ENCODE results near the gene CDIPT.
"Not testable (repeated sequence)": the region's sequence is repeated elsewhere in the genome, so short reads cannot be mapped to it uniquely, and the experiment has no call there.

The CDIPT gene

DNA sequence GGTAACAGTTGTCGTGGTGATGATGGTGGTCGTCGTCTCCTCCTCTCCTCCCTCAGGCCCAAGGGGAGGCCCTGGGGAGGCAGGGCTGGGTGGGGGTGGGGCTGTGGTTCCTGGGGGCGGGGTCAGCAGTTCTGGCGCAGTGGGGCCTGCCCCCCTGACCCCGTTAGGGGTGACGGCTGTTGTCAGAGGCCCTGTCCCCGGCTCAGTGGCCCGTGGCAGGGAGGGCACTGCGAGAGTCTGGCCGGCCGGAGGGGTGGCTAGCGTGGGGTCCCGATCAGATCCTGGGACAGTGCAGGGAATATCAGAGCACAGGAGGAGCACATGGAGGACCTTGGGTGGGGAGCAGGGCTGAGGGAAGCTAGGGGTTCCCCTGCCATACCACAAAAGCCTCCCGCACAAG lies 33.8 kb upstream of the CDIPT start:
- no peak for DNase-seq

DNA sequence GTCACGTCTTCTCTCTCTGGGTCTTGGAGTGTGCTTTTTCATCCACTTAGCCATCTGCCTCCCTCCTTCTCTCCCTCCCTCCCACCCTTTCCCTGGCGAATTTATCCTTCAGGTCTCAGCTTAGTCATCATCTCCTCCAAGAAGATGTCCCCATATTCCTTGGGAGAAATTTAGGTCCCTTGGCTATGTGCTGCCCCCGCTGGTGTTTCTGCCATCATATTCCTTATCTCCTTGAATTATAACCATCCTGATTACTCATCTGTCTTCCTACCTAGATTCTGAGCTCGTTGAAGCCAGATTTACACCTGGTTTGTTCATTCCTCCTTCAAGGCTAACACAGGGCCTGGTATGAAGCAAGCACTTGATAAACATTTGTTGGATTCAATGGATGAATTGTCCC lies 31.3 kb upstream of the CDIPT start:
- DNase-seq, result peak; percentile 84

GRCh38 chr16:29893553-29893952 lies 30.5 kb upstream of the CDIPT start:
- no peak for DNase-seq

GRCh38 chr16:29892458-29892813 lies 29.4 kb upstream of the CDIPT start:
- DNase-seq, result no peak

DNA sequence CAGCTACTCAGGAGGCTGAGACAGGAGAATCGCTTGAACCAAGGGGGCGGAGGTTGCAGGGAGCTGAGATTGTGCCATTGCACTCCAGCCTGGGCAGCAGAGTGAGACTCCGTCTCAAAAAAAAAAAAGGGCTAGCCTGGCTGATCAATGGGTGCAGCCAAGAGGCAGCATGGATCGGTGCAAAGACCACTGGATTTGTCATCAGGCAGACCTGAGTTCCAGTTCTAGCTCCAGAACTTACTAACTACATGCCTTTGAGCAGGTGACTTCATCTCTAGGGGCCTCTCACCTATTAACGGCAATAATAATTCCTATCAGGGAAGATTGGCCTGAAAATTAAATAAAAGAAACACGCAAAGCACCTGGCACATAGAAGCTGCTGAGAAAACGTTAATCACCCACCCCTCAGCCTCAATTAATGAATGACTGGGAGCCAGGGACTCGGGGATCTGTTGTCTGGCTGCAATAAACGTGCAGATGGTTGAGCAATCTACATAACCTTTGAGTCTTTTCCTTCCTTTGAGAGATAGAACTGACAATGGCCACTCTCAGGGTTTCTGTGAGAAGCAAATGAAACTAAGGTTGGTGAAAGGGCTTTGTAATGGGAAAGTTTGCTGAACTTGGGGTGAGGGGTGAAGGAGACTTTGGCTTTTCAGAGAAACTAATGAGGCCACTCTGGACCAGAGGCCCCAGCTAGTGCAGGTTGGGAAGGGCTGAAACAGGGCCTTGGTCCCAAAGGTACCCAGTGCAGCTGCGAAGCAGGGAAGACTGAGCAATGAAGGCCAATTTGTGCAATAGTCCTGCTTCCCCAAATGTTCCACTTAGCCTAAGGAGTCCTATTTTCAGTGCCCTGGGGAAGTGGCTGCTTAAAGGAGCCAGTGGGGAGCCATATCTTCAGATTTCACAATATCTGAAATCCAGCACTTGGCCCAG lies 28.8 kb upstream of the CDIPT start:
- no peak for DNase-seq

DNA sequence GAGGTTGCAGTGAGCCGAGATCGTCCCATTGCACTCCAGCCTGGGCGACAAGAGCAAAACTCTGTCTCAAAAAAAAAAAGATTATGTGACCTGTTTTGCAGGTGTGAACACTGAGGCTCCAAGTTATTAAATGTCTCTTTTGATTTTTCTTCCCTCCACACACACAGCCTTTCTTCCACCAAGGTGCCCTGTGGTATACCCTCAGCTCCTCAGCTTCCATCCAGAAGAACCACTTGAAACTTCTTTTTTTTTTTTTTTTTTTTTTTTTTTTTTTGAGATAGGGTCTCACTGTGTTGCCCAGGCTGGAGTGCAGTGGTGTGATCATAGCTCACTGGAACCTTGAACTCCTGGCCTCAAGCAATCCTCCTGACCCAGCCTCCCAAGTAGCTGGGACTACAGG lies 26.3 kb upstream of the CDIPT start:
- DNase-seq, result not testable (repeated sequence)

DNA sequence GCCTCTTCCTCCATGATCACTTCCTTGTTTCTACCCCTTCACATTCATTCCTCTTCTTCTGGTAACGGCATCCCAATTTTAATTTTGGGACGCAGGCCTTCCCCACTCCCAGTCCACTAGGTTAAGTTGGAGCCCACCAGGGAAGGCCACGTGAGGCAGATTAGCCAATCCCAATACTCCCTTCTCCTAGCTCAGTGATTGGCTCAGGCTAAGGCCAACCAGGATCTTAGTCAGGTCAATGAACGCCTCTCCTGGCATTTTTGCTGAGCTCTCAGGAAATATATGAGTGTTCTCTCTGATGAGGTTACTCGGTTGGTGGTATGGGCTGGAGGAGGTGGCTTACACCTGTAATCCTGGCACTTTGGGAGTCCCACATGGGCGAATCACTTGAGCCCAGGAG lies 21.0 kb upstream of the CDIPT start:
- peak; percentile 25 for DNase-seq

- DNase-seq, result no peak
Measured at GRCh38 chr16:29881050-29881449, 18.0 kb upstream of the CDIPT start.

GRCh38 chr16:29878172-29878571 lies 15.1 kb upstream of the CDIPT start:
- no peak for DNase-seq

DNA sequence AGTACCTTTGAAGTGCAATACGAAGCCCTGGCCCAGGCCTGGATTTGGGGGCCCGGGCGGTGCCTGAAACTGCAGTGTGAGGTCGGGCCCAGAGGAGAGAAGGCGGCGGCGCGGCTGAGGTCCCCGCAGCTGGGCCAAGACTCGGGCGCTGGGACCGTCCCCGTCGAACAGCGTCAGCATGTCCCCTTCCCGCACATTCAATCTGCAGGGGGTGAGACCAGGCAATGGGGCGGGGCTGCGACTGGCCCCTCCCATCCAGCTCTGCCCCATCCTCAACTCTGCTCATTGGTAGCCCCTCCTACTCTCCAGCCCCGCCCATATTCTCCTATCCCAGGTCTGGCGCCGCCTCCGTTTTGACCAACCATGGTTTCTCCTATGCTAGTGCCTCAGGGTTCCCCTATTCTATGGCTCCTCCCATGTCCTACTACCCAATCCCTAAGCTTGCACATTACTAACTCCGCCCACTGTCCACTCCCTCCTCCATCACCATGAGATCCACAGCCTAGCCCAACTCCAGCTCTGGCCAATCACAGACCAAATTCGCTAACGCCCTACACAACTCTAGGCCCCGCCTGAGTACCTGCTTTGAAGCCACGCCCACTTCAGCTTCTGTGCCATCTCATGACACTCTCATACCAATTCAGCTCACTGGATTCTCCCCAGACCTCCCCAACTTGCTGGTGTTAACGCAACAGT lies 14.4 kb upstream of the CDIPT start:
- DNase-seq, result peak; percentile 63

DNA sequence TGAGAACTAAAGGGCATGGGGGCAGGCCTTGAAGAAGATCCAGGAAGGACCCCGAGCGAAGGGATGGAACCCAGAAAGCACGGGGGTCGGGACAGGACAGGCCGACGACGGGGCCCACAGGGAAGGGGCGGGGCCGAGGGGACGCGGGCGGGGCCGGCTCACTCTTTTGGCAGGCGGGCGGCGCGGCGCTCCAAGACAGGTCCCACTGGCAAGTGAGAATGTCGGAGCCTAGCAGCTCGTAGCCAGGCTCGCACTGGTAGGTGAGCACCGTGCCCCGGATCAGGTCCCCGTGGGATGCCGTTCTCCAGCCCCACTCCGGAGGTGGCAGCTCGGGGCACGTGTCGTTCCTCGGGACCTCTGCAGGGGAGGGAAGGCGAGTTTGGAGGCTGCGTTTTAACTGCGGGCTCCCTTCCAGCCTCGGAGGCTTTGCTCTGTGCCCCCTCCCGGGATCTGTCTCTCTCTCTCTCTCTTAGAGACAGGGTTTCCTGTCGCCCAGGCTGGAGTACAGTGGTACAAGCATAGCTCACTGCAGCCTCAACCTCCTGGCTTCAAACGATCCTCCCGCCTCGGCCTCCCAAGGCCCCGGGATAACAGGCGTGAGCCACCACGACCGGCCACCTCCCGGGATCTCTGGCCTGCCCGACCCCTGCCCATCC lies 13.7 kb upstream of the CDIPT start:
- DNase-seq, result no peak

GRCh38 chr16:29876217-29876593 lies 13.2 kb upstream of the CDIPT start:
- DNase-seq, result no peak

- DNase-seq, result no peak
Measured at GRCh38 chr16:29875206-29875605, 12.2 kb upstream of the CDIPT start.

DNA sequence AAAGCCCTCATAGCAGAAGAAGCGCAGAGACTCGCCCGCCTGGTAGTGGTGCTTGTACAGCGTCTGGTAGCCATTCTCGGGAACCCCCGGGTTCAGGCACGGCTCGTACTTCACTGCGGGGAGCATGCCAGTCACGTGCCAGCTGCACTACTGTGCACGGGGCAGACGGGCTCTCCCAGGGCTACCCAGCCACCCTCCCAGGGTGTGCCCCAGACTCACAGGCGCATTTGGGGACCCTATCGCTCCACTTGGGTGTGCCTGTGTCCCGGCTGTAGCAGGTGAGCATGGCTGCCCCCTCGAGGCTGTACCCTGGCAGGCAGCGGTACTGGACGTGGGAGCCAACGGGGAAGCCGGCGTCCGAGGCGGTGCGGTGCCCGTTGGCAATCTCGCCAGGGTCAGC lies 10.3 kb upstream of the CDIPT start:
- DNase-seq, result no peak

GRCh38 chr16:29871822-29872546 lies 9.0 kb upstream of the CDIPT start:
- no peak for DNase-seq

DNA sequence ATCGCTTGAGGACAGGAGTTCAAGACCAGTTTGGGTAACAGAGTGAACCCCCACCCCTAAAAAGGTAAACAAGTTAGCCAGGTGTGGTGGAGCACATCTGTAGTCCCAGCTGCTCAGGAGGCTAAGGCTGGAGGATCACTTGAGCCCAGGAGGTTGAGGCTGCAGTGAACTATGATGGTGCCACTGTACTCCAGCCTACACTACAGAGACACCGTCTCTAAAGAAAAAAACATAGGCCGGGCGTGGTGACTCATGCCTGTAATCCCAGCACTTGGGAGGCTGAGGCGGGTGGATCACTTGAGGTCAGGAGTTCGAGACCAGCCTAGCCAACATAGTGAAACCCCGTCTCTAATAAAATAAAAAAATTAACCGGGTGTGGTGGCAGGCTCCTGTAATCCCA lies 6.0 kb upstream of the CDIPT start:
- not testable (repeated sequence) for DNase-seq

GRCh38 chr16:29868396-29869009 lies 5.5 kb upstream of the CDIPT start:
- DNase-seq, result peak; percentile 74

DNA sequence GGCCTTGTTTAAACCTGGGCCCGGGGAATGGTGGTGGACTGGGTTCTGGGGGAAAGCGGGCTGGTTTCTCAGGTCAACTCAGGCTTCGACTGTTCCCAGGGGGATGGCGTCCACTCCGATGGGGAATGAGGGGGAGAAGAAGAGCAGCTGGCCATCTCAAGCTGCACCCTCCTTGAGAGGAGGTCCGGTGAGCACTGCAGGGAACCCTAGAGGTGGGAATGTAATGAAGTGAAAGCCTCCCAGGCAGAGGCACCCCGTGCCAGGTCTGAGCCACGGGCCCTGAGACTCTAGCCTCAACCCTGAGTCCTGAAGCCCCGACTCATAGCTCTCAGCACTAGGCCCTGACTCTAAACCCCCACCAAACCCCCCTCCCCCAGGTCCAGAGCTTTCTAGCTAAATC lies 1.2 kb upstream of the CDIPT start:
- DNase-seq, result peak; percentile 17

DNA sequence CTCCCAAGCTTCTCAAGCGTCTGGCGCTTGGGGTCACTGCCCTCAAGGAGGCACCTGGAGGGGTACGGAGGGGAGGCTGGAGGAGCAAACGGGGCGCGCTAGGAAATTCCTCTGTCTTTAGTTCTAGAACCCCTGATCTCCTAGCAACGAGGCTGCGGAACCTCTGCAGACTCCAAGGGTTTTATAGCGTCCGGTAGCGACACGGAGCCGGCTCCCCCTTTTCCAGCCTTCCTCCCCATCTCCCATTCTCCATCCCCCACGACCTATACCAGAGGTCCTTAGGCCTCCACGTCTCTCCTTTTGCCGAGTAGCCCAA lies 601 bp upstream of the CDIPT start:
- DNase-seq, result no peak

GRCh38 chr16:29862383-29862883 lies 593 bp downstream of the CDIPT start:
- DNase-seq, result peak; percentile 37

GRCh38 chr16:29860218-29860617 lies 2.8 kb downstream of the CDIPT start:
- no peak for DNase-seq

- DNase-seq, result no peak
Measured at GRCh38 chr16:29858974-29859373, 4.1 kb downstream of the CDIPT start.
